ENCODE results near the gene MMP17. TPM values are rescaled to one million over a fixed set of nuclear protein-coding genes. Genes with fewer than 3 reads are reported as not detected.
A peak's percentile ranks its signal among the peaks of the same experiment; 100 is the strongest.

The MMP17 gene
- total RNA-seq, 1 experiment from 2014 or later, result 0.61 TPM

GRCh38 chr12:131852551-131853299, 24.5 kb downstream of the MMP17 start:
- intact Hi-C loops (cut with micrococcal nuclease; ENCODE audit: unreplicated experiment), result no loop called here
- Mint-ChIP-seq H3K36me3 (ENCODE audit: insufficient read depth, unreplicated experiment) (peaks cover 11% of the 10 kb centered on the region), H3K27ac (ENCODE audit: unreplicated experiment) (no peak overlapping the region), H3K27me3 (ENCODE audit: unreplicated experiment) (peaks cover 41% of the 10 kb centered on the region), H3K4me3 (ENCODE audit: low read depth, unreplicated experiment) (no peak overlapping the region), H3K9me3 (ENCODE audit: low read depth, unreplicated experiment) (no peaks in the 10 kb centered on the region), H3K4me1 (ENCODE audit: low read depth, unreplicated experiment) (peaks cover 21% of the 10 kb centered on the region)
- CTCF ChIA-PET, result no interaction called here
- BruUV-seq (replicated peaks), result no TSS peak
- no peak for DNase-seq
- no peak for TF ChIP-seq CTCF (IDR thresholded peaks at IDR 0.05; ENCODE audit: unreplicated experiment)

- intact Hi-C loops (cut with micrococcal nuclease; ENCODE audit: unreplicated experiment), result no loop called here
- BruUV-seq (replicated peaks), result no TSS peak
- peaks cover 29% of the 10 kb centered on the region for H3K27me3 Mint-ChIP-seq (ENCODE audit: unreplicated experiment)
Observed at GRCh38 chr12:131853832-131854797, 25.9 kb downstream of the MMP17 start.

GRCh38 chr12:131854861-131855476, 26.8 kb downstream of the MMP17 start:
- DNase-seq, result no peak
- CTCF ChIA-PET, result no interaction called here
- H3K9me3 Mint-ChIP-seq (ENCODE audit: low read depth, unreplicated experiment), result no peaks in the 10 kb centered on the region
- intact Hi-C loops (cut with micrococcal nuclease; ENCODE audit: unreplicated experiment), result no loop called here
- no peak overlapping the region for H3K27ac Mint-ChIP-seq (ENCODE audit: unreplicated experiment)
- no TSS peak for BruUV-seq (replicated peaks)
- no peak for TF ChIP-seq CTCF (IDR thresholded peaks at IDR 0.05; ENCODE audit: unreplicated experiment)
- peaks cover 15% of the 10 kb centered on the region for H3K36me3 Mint-ChIP-seq (ENCODE audit: insufficient read depth, unreplicated experiment)
- peaks cover 25% of the 10 kb centered on the region for H3K27me3 Mint-ChIP-seq (ENCODE audit: unreplicated experiment)
- no peak overlapping the region for H3K4me3 Mint-ChIP-seq (ENCODE audit: low read depth, unreplicated experiment)
- H3K4me1 Mint-ChIP-seq (ENCODE audit: low read depth, unreplicated experiment), result peaks cover 33% of the 10 kb centered on the region

More at GRCh38 chr12:131853832-131854797, 25.9 kb downstream of the MMP17 start:
- Mint-ChIP-seq H3K27ac (ENCODE audit: unreplicated experiment) (no peak overlapping the region), H3K4me1 (ENCODE audit: low read depth, unreplicated experiment) (peaks cover 31% of the 10 kb centered on the region), H3K4me3 (ENCODE audit: low read depth, unreplicated experiment) (no peak overlapping the region), H3K9me3 (ENCODE audit: low read depth, unreplicated experiment) (no peaks in the 10 kb centered on the region), H3K36me3 (ENCODE audit: insufficient read depth, unreplicated experiment) (peaks cover 14% of the 10 kb centered on the region)
- CTCF ChIA-PET, result interaction anchor here (0.5 to 0.7 kb wide), 3 partner anchors 75 to 132 kb away, joined by 4 to 6 read pairs (median 6); partner anchors contain the start of gene PUS1
- no peak for DNase-seq
- TF ChIP-seq CTCF (IDR thresholded peaks at IDR 0.05; ENCODE audit: unreplicated experiment), result no peak

GRCh38 chr12:131855521-131856142, 27.4 kb downstream of the MMP17 start:
- Mint-ChIP-seq H3K27me3 (ENCODE audit: unreplicated experiment) (peaks cover 25% of the 10 kb centered on the region), H3K4me1 (ENCODE audit: low read depth, unreplicated experiment) (peaks cover 40% of the 10 kb centered on the region), H3K36me3 (ENCODE audit: insufficient read depth, unreplicated experiment) (peaks cover 22% of the 10 kb centered on the region), H3K27ac (ENCODE audit: unreplicated experiment) (peak overlapping the region; percentile 32), H3K9me3 (ENCODE audit: low read depth, unreplicated experiment) (no peaks in the 10 kb centered on the region), H3K4me3 (ENCODE audit: low read depth, unreplicated experiment) (peak overlapping the region; percentile 18)
- intact Hi-C loops (cut with micrococcal nuclease; ENCODE audit: unreplicated experiment), result no loop called here
- no peak for DNase-seq
- TF ChIP-seq CTCF (IDR thresholded peaks at IDR 0.05; ENCODE audit: unreplicated experiment), result no peak
- BruUV-seq (replicated peaks), result no TSS peak
- CTCF ChIA-PET, result no interaction called here

Data from Calu3 (cell line).